WTC11 (cell line): ENCODE measurements around the gene MSS51. TPM values are rescaled to one million over a fixed set of nuclear protein-coding genes. Genes with fewer than 3 reads are reported as not detected.

Experiments used
- ATAC-seq: fragments of 200-7000 bp; cut with Tn5 transposase; 2 replicates; pipeline ENCODE4 v1.10.0; 2021; ENCODE audit warnings: mild to moderate bottlenecking, moderate library complexity
- CTCF ChIA-PET: fragments of 300-600 bp; sonication (Branson Sonifier 250); formaldehyde crosslinking; loops from one replicate; lab custom pipeline; 2021; ENCODE audit warnings: antibody characterized with exemption; lab: Charles Lee
- POLR2A ChIA-PET: fragments of 350-600 bp; sonication (Branson Sonifier 250); formaldehyde crosslinking; loops from one replicate; lab custom pipeline; 2021; ENCODE audit warnings: antibody characterized with exemption; lab: Charles Lee
- DNase-seq: peaks from one replicate; pipeline ENCODE4 v3.0.0; 2021; ENCODE audit warnings: low spot score
- H3K27ac Mint-ChIP-seq: 2 replicates; pipeline ENCODE4 v1.8.0; 2021; ENCODE audit warnings: mixed read lengths
- H3K27me3 Mint-ChIP-seq: 2 replicates; pipeline ENCODE4 v1.8.0; 2021; ENCODE audit warnings: low read depth, mild to moderate bottlenecking, moderate library complexity, mixed read lengths
- H3K36me3 Mint-ChIP-seq: 2 replicates; pipeline ENCODE4 v1.8.0; 2021; ENCODE audit warnings: mixed read lengths
- H3K4me1 Mint-ChIP-seq: 2 replicates; pipeline ENCODE4 v1.8.0; 2022; ENCODE audit warnings: mixed read lengths
- H3K4me3 Mint-ChIP-seq: 2 replicates; pipeline ENCODE4 v1.8.0; 2021; ENCODE audit warnings: mild to moderate bottlenecking, moderate library complexity, mixed read lengths
- H3K9me3 Mint-ChIP-seq: 2 replicates; pipeline ENCODE4 v1.8.0; 2021; ENCODE audit warnings: mixed read lengths
- ATF1 ChIP-seq: sonication (generic); formaldehyde crosslinking; IDR thresholded peaks from 2 replicates; pipeline ENCODE4 v1.8.1; 2023; ENCODE audit warnings: mild to moderate bottlenecking, moderate library complexity, missing genetic modification reagents
- ATF2 ChIP-seq: sonication (generic); formaldehyde crosslinking; IDR thresholded peaks from 2 replicates; pipeline ENCODE4 v1.8.1; 2022; ENCODE audit warnings: low read depth, missing genetic modification reagents, borderline replicate concordance
- CBFB ChIP-seq: sonication (generic); formaldehyde crosslinking; IDR thresholded peaks from 2 replicates; pipeline ENCODE4 v1.8.1; 2022; ENCODE audit warnings: mild to moderate bottlenecking, low read depth, missing genetic modification reagents
- CREB1 ChIP-seq: sonication (generic); formaldehyde crosslinking; IDR thresholded peaks from 2 replicates; pipeline ENCODE4 v1.8.0; 2023; ENCODE audit warnings: mild to moderate bottlenecking, missing genetic modification reagents
- E2F1 ChIP-seq: sonication (generic); formaldehyde crosslinking; IDR thresholded peaks from 2 replicates; pipeline ENCODE4 v1.8.0; 2022; ENCODE audit warnings: mild to moderate bottlenecking, missing genetic modification reagents
- E2F5 ChIP-seq: sonication (generic); formaldehyde crosslinking; IDR thresholded peaks from 2 replicates; pipeline ENCODE4 v1.8.1; 2022; ENCODE audit warnings: mild to moderate bottlenecking, moderate library complexity, missing genetic modification reagents
- FOXJ3 ChIP-seq: sonication (generic); formaldehyde crosslinking; IDR thresholded peaks from 2 replicates; pipeline ENCODE4 v1.9.0; 2021; ENCODE audit warnings: missing genetic modification reagents, mild to moderate bottlenecking, borderline replicate concordance
- NFYB ChIP-seq: sonication (generic); formaldehyde crosslinking; conservative IDR thresholded peaks from 2 replicates; pipeline ENCODE4 v1.8.0; 2022; ENCODE audit warnings: low read depth, missing genetic modification reagents
- NR2C2 ChIP-seq: sonication (generic); formaldehyde crosslinking; IDR thresholded peaks from 2 replicates; pipeline ENCODE4 v1.8.0; 2022; ENCODE audit warnings: mild to moderate bottlenecking, missing genetic modification reagents
- OVOL2 ChIP-seq: fragments of 250-450 bp; sonication (Bioruptor Pico); IDR thresholded peaks from 2 replicates; pipeline ENCODE4 v1.9.0; 2021; ENCODE audit warnings: mild to moderate bottlenecking, borderline replicate concordance
- PREB ChIP-seq: sonication (generic); formaldehyde crosslinking; IDR thresholded peaks from 2 replicates; pipeline ENCODE4 v1.8.1; 2022; ENCODE audit warnings: mild to moderate bottlenecking, missing genetic modification reagents, moderate library complexity, borderline replicate concordance
- PRRX2 ChIP-seq: fragments of 250-450 bp; sonication (Bioruptor Pico); IDR thresholded peaks from 2 replicates; pipeline ENCODE4 v1.8.0; 2021; ENCODE audit warnings: mild to moderate bottlenecking
- SMAD3 ChIP-seq: sonication (generic); formaldehyde crosslinking; IDR thresholded peaks from 2 replicates; pipeline ENCODE4 v1.8.0; 2022; ENCODE audit warnings: missing genetic modification reagents, mild to moderate bottlenecking, borderline replicate concordance
- STAT6 ChIP-seq: sonication (generic); formaldehyde crosslinking; conservative IDR thresholded peaks from 2 replicates; pipeline ENCODE4 v1.8.1; 2023; ENCODE audit warnings: mild to moderate bottlenecking, low read depth, missing genetic modification reagents, moderate library complexity
- ZNF396 ChIP-seq: fragments of 250-450 bp; sonication (Bioruptor Pico); IDR thresholded peaks from 2 replicates; pipeline ENCODE4 v1.8.0; 2021; ENCODE audit warnings: mild to moderate bottlenecking, moderate library complexity, borderline replicate concordance
- ZNF425 ChIP-seq: fragments of 250-450 bp; sonication (Bioruptor Pico); conservative IDR thresholded peaks from 2 replicates; pipeline ENCODE4 v1.9.0; 2021; ENCODE audit warnings: mild to moderate bottlenecking
- ZNF512 ChIP-seq: sonication (generic); formaldehyde crosslinking; IDR thresholded peaks from 2 replicates; pipeline ENCODE4 v1.8.1; 2022; ENCODE audit warnings: missing genetic modification reagents, borderline replicate concordance
- total RNA-seq: library from RNA; stranded (reverse); gene quantifications from 3 replicates; pipeline ENCODE4 v1.2.3, GENCODE V29; 2021

The MSS51 gene
- total RNA-seq, 1 experiment from 2014 or later, result 3.0 TPM

- TF ChIP-seq ZNF425 (CRISPR knock-in tag), result no peak
- TF ChIP-seq FOXJ3 (CRISPR knock-in tag), result no peak
- TF ChIP-seq CREB1 (CRISPR knock-in tag), result no peak
- TF ChIP-seq E2F5 (CRISPR knock-in tag), result no peak
- no peak for TF ChIP-seq ATF1 (CRISPR knock-in tag)
- no peak for TF ChIP-seq OVOL2 (CRISPR knock-in tag)
- TF ChIP-seq, all 79 proteins: peak for 0
Observed at GRCh38 chr10:73408061-73408460, 25.3 kb downstream of the MSS51 start (continued).

- H3K27me3 Mint-ChIP-seq, result no peaks in the 10 kb centered on the region
- no peak overlapping the region for H3K27ac Mint-ChIP-seq
- no peak for TF ChIP-seq SMAD3
- no peak for TF ChIP-seq PRRX2 (CRISPR knock-in tag)
- no peak for TF ChIP-seq STAT6 (CRISPR knock-in tag)
- no peak for TF ChIP-seq NR2C2 (CRISPR knock-in tag)
- no peak for TF ChIP-seq ATF1 (CRISPR knock-in tag)
- TF ChIP-seq ATF2 (CRISPR knock-in tag), result no peak
- TF ChIP-seq ZNF396, result no peak
- no peak for TF ChIP-seq PREB (CRISPR knock-in tag)
- no peak for TF ChIP-seq ZNF512 (CRISPR knock-in tag)
- no peak for TF ChIP-seq NFYB (CRISPR knock-in tag)
- no peak for TF ChIP-seq CBFB (CRISPR knock-in tag)
- TF ChIP-seq E2F1 (CRISPR knock-in tag), result no peak
- DNase-seq (no peak), ATAC-seq (no peak)
- ChIA-PET POLR2A (no interaction called here), CTCF (interaction anchor here (2.1 kb wide), 1 partner anchor 10 kb away, joined by 11 read pairs; no protein-coding TSS in a partner anchor)
- 0 out of 2 replicates have a peak, but pooled peaks cover 3% of the 10 kb centered on the region for H3K36me3 Mint-ChIP-seq
- H3K4me1 Mint-ChIP-seq, result peaks cover 19% of the 10 kb centered on the region
- no peak overlapping the region for H3K4me3 Mint-ChIP-seq
- H3K9me3 Mint-ChIP-seq, result no peaks in the 10 kb centered on the region
Observed at GRCh38 chr10:73407495-73407894, 25.9 kb downstream of the MSS51 start.
